HUDEP-2 (cell line): ENCODE measurements around the gene HNRNPC.
"Not testable (repeated sequence)": the region's sequence is repeated elsewhere in the genome, so short reads cannot be mapped to it uniquely, and the experiment has no call there.

Source experiments
- DNase-seq, 76 experiments: peaks; one replicate each; lab custom pipeline; 2025; ENCODE audit not compliant: unreplicated experiment in 76 of 76; lab: John Stamatoyannopoulos, UW

The HNRNPC gene

DNA sequence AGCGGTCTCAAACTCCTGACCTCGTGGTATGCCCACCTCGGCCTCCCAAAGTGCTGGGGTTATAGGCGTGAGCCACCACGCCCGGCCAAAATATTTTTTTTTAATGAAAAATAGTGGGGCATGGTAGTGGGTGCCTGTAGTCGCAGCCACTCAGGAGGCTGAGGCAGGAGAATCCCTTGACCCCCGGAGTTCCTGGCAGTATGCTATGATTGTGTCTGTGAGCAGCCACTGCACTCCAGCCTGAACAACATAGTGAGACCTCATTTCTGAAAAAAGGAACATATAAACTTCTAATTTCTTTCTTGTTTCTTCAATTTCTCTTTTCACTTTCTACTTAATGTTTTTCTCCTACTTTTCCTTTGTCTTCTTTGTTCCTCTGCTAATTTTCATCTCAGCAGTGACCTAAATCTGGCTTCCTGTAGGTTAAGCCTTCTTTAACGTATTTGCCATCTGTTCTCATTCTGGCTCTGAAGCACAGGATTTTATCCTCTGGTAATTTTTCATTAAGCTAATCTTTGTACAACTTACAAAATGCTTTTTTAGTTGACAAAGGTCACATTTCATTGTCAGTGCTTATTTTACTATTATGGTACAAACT, 6.1 kb upstream of the HNRNPC start:
- DNase-seq, result no peak

DNA sequence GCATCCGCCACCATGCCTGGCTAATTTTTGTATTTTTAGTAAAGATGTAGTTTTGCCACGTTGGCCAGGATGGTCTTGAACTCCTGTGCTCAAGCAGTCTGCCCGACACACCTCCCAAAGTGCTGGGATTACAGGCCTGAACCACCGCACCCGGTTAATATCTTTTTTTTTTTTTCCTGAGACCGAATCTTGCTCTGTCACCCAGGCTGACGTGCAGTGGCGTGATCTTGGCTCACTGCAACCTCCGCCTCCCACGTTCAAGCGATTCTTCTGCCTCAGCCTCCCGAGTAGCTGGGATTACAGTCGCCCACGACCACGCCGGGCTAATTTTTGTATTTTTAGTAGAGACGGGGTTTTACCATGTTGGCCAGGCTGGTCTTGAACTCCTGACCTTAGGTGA, 3.4 kb upstream of the HNRNPC start:
- not testable (repeated sequence) for DNase-seq

DNA sequence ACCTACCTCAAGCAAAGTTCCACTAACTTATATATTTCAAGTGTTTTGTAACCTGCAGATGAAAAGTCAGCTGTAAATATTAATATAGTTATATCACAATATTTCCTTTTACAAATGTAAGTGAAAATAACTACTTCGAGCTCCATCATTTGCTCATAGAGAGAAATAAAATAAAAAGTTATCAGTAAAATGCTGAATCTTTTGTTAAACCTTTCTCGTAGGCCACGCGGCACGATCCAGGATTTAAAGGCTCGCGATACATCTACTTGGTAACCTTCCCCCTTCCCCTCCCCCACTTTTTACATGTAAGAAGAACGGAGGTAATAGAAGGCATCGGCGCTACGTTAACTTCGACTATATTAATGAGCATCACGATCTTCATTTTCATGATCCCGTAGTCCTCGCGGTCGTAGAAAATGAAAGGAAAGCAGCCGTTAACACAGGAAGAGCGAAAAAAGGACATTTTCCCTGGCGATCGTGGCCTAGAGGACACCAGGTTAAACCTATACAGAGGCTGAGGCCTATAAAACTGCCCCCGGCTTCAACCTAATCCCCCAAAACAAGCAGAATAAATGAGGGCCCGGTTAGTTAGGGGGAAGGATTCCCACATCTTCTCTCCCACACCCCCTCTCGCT, 508 bp downstream of the HNRNPC start:
- DNase-seq, result peak in 18 of 76 experiments; percentile 2 to 49 (median 18)

DNA sequence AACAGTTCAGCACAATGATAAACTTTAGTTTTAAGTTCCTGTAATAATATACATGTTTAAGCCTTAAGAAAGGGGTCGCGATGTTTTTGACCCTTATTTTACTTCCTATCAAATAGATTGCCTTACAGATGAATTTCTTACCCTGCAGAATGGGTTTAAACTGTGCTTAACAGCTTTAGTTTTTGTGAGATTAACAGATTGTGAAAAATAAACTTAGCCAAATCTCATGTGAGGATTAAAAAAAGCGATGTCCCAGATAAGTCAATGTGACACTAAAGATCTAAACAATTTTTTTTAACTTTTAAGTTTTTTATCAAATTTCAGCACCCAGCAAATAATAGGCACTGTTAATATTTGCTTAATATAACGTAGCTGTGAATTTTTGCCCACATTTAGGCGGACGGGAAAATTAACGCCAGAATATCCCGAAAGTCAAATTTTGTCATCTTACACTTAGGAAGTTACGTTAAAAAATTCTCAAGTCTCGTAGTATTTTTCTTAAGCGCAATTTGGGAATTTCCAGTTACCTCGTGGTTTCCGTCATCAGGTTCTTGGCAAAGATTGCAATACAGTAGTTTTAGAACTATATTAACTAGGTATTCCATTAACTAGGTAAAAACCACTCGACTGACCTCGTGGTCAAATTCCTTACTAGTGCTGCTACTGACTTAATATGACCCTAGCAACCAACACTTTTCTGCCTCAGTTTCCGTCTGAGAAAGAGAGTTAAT, 1.2 kb downstream of the HNRNPC start:
- DNase-seq, result no peak

DNA sequence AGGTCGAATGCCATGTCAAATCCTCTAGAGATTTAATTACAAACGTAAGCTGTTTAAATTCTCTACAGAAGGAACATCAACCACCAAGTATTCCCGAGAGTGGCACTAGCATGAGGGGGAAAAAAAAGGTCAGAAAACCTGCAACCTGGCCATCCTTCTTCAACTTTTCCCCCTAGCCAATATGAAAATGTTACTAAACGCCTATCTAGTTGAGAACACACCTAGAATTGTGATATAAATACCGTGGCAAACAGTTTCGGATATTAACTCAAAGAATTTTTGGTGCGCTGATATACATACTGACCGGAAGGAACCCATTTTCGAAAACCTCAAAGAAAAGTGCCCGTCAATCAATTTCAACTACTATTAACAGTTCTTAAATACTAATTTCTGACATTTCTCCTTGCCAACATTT, 1.8 kb downstream of the HNRNPC start:
- no peak for DNase-seq

DNA sequence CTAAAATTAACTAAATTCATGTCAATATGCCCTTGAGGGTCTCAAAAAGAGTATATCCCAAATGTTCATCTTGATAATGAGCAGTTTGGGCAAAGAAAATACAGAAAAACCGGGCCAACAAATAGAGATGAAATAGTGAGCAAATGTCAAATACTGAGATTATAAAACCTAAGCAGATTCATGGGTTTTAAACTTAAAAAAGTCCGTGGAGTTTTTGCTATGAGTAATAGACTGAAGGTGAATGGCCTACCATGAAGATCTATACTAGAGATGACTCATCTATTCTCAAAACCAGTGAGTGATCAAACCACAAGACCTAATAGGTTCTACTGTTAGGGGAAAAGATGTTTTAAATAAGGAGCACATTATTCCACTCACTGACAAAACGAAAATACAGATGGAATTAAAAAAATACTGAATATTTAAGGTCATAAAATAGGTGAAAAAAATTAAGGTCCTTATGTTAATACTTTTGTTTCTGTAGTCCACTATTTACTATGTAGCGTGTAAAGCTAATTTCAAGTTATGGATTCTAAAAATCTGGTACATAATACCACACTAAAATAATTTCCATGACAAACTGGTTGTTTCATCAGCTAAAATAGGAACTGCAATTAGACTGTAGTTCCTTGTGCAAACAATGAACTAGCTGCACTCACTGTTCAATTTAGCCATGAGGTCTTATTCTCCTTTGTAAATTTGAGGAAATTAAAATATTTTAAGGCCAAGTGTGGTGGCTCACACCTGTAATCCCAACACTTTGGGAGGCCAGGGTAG, 5.0 kb downstream of the HNRNPC start:
- DNase-seq, result peak in 5 of 76 experiments; percentile 9 to 36 (median 15)

DNA sequence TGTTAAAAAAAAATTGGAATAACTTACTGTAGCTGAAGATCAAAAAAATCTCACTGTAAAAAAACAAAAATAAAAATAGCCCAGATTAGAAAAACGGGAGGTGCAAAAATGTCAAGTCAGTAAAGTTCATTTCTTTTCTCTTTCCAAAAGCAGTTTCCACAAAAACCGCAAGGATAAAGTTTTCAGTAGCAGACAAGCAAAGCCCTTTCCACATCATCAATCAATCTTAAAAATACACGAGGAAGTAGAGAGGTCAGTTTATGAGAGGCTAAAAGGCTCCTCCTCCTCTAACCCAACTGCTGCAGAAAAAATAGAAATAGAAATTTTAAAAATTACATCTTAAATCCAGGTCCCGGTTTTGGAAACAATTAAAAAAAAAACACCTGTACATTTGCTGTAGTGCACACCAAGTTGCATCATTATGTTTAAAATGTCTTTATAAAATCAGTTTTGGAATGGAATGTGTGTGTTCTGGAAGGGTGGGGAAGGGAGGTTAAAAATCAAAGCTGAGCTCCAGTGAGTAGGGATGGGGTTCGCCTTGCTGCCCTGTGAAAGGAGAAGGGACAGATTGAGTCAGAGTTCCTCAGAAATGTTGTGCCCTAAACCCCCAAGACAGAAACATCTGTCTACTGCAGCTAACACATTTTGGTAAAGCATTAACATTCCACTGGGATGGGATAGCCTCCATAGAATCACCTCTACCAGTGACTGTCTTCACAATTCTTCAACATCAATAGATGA, 5.8 kb downstream of the HNRNPC start:
- DNase-seq, result no peak

DNA sequence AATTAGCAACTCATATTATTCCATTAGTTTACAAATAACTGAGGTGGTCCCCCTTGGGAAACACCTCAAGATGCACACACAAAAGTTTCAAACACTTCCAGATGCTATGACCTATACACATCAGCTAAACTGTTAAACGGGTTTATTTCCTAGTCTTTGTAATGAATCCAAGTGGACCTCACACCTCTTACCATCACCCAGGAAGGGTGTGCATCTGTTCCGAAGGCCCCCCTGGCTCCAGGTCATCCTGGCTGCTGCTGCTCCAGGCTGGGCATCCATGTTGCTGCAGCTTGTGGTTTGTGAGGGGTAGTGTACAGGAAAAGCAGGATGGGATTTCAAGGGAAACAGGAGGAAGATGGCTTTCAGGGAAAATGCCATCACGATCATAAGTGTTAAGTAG, 6.8 kb downstream of the HNRNPC start:
- DNase-seq, result no peak

DNA sequence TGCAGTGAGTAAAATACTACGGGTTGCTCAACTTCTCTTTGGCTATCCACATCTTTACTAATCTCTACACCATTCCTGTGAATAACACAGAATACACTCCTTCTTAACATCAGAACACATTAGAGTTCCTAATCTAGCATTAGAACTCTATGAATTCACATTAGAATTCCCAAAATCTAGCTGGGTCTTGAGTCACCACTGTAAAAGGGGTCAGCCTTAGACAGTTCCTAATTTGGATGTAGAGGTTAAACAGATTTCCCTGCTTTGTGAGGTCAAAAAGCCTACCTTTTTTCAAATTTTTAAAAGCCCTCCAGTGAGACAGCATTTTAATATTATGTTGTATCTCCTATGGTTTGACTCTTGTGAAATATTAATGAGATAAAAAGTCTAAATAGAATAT, 7.4 kb downstream of the HNRNPC start:
- DNase-seq, result no peak

DNA sequence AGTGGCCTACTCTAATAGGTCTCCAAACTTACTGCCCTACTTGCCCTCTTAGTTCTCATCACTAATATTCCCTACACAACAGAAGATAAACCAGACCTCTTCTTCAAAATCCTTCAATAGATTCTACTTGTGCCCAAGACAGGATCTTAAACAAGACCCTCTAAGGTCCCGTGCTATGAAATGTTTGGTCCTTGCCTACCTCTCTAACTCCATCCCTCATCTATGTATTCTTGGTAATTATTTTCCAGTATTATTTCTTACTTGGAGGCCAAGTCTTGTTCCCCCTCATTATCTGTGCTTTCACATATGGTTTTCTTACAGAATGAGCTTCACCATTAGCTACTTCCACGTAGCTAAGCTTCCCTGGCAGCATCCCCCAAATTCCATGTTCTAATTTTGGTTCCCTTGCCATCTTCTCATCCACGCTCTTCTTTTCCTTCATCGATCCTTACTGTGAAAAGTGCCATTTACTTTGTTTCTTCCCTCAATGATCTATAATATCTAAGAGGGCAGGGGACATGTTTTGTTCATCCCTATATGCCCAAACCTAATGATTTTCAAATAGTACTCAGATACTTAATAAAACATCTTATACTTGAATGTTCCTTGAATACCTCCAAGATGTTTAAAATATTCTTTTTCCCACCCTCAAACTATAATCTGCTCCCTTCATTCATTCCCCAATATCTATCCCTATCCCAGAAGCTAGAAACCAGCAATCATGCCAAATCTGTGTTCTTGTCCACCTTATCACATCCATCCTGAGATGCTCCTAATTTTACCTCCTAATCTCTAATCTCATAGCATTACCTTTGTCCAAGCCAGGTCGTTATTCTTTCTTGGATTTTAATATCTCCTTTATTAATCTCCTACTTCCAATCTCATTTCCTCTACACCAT, 10.1 kb downstream of the HNRNPC start:
- no peak for DNase-seq

DNA sequence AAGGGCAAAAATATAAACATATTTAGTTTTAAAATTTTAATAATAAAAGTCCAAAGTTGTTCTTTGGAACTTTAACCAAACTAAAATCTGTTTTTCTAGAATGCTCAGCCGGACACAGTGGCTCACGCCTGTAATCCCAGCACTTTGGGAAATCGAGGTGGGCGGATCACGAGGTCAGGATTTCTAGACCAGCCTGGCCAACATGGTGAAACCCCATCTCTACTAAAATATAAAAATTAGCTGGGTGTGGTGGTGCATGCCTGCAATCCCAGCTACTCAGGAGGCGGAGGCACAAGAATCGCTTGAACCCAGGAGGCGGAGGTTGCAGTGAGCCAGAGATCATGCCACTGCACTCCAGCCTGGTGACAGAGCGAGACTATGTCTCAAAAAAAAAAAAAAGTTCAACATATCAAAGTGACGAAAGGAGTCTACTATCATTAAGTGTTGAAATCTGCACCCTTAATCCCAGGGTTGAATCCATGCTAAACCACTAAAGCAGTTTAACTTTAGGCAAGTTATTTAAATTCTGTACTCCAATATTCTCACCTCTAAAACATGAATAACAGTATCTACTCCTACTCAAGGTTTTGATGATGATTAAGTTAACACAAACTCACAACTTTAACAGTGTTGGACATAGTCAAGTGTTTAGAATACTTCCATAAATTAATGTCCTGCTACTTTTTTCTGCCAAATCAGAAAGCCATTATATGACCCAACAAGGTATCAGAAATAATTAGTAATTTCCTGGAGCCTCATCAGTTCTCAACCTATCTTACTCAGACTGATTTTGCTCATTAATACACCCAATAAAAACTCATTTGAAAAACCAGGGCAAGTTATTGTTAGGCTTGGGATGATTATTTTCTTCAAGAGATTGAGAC, 11.0 kb downstream of the HNRNPC start:
- no peak for DNase-seq

DNA sequence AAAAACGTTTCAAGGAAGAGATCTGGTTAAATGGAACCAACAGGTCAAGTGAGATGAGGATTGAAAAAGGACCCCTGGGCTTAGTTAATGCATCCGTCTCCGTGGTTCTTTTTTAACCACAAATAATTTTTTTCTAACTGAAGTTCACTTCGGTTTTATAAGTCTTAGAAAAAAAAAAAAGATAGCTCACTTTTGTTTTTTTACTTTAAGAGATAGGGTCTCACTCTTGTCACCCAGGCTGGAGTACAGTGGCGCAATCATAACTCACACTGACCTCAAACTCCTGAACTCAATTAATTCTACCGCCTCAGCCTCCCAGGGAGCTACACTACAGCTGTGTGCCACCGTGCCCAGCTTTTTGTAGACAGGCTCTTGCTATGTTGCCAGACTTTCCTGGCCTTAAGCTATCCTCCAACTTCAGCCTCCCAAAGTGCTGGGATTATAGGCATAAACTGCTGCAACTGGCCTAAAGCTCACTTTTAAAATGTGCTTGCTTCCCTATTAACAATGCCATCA, 11.8 kb downstream of the HNRNPC start:
- no peak for DNase-seq

DNA sequence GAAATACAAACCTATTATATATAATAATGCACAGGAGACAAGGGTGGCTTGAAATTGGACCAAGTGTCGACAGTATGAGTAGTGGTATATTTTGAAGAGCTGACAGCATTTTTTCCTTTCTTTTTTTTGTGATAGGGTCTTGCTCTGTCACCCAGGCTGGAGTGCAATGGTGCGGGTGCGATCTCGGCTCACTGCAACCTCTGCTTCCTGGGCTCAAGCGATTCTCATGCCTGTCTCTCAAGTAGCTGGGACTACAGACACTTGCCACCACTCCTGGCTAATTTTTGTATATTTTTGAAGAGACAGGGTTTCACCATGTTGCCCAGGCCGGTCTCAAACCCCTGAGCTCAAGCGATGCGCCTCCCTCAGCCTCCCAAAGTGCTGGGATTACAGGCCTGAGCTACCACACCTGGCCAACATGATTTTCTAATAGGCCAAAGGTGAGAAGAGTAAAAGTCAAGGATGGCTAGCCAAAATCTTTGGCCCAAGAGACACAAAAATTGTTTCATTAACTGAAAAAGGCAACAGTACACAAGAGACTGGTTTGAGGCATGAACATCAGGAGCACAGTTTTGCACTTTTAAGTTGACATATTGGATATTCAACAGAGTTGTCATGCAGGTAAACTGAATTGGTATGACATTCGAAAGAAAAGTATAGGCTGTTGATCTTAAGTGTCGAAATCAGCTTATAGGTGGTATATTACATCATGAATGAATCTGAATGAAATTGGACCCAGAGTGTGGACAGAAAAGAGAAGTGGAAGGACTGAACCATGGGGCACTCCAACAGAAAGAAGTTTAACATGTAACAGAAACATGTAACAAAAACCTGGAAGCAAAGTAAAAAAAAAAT, 12.5 kb downstream of the HNRNPC start:
- no peak for DNase-seq

DNA sequence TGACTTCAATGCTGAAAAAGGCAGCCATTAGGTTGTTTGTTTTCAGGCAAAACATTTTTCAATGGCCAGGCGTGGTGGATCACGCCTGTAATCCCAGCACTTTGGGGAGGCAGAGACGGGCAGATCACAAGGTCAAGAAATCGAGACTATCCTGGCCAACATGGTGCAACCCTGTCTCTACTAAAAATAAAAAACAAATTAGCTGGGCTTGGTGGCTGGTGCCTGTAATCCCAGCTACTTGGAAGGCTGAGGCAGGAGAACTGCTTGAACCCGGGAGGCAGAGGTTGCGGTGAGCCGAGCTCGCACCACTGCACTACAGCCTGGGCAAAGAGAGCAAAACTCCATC, 13.2 kb downstream of the HNRNPC start:
- not testable (repeated sequence) for DNase-seq

DNA sequence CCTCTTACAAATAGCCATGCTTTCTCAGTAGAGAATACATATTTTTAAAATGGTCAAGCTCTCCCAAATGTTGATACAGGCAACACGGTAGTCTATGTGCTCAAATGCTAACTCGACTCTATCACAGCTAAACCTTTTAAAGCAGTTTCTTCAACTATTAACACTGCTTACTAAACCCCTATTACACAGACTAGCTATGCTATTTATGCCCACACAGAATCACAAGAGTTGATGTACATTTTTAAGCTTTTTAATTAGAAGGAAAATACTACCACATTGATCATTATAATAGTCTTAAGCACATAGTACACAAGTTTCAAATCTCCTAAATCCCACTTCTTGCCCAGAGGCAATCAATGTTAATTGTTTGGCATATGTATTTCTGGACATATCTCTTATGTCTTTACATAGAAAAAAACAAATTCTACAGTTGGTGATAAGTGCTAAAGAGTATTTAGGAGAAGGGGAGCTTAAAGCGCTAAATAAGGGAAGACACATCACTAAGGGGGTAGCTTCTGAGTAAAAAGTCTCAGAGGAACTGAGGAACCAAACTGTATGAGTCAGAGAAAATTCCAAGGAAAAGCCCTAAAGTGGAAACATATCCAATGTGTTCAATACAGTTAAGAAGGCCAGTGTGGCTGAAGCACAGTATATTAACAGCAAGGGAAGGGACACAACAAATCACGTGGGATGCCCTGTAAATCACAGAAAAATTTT, 13.7 kb downstream of the HNRNPC start:
- DNase-seq, result no peak

DNA sequence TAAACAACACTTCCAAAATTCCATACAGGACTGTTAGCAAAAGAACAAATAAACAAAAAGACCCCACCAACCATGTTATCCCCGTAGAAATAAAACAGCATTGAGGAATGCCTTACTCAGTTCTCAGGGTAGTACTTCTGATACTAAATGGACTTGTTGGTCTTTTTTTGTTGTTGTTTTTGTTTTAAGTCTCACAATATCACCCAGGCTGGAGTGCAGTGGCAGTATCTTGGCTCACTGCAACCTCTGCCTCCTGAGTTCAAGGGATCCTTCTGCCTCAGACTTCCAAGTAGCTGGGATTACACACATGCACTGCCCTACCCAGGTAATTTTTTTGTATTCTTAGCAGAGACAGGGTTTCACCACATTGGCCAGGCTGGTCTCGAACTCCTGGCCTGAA, 17.1 kb downstream of the HNRNPC start:
- no peak for DNase-seq

DNA sequence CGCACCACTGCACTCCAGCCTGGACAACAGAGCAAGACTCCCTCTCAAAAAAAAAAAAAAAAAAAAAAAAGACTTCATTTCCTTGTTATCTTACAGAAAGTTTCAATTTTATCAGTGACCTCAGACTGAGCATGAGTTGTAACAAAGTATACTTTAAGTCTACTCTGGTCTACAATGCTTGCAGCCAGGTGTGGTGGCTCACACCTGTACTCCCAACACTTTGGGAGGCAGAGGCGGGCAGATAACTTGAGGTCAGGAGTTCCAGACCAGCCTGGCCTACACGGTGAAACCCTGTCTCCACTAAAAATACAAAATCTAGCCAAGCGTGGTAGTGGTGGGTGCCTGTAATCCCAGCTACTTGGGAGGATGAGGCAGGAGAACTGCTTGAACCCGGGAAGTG, 18.0 kb downstream of the HNRNPC start:
- no peak for DNase-seq
